Skeletal muscle satellite cell (primary cell): Measurements from ENCODE around the gene TMPRSS9.

ENCODE experiments used
- H3K27me3 ChIP-seq: 2 replicates; pipeline ENCODE4 v1.7.0; 2013; ENCODE audit warnings: low read length; ENCODE audit not compliant: control insufficient read depth, insufficient read depth
- H3K36me3 ChIP-seq: 2 replicates; pipeline ENCODE4 v1.7.0; 2013; ENCODE audit warnings: mild to moderate bottlenecking, control low read depth, low read length; ENCODE audit not compliant: insufficient read depth
- H3K4me1 ChIP-seq: 2 replicates; pipeline ENCODE4 v1.7.0; 2013; ENCODE audit warnings: low read length; ENCODE audit not compliant: control insufficient read depth, insufficient read depth
- H3K4me2 ChIP-seq: 2 replicates; pipeline ENCODE4 v1.7.0; 2013; ENCODE audit warnings: mild to moderate bottlenecking, low read length
- H3K4me3 ChIP-seq: 2 replicates; pipeline ENCODE4 v1.7.0; 2013; ENCODE audit warnings: low read length
- H3K9ac ChIP-seq: 2 replicates; pipeline ENCODE4 v1.7.0; 2013; ENCODE audit warnings: mild to moderate bottlenecking, low read depth, low read length, moderate library complexity
- H3K9me3 ChIP-seq: replicated peaks from 2 replicates; pipeline ENCODE4 v1.7.0; 2013; ENCODE audit warnings: mild to moderate bottlenecking, control low read depth, low read length

The TMPRSS9 gene

DNA sequence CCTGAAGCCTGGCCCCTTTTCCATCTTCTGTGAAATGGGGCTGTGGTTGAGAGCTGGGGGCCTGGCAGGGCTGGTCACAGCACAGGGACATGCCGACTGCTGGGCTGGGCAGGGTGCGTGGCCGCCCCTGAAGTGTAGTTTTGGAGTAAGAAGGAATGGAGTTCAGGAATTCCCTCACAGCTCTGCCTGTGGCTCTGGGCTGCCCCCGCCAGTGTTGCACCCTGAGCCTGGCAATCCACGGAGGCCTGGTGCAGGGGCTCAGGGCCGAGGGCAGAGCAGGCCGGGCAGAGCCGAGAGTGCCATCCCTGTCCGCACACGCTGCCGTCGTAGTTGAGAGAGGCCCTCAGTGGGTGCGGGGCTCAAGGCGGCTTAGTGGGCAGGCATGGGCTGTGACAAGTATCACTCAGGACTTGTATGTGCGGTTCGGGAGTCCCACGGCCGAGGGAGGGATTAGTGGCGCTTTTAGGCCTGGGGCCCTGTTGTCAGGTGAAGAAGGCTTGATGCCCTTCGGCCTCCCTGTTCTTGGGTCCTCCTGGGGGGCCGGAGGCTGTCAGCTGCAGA is 21.9 kb upstream of the TMPRSS9 start:
- Histone ChIP-seq H3K4me2 (no peak overlapping the region), H3K4me3 (no peak overlapping the region), H3K27me3 (no peaks in the 10 kb centered on the region), H3K4me1 (no peaks in the 10 kb centered on the region), H3K9ac (no peak overlapping the region), H3K36me3 (peaks cover 8% of the 10 kb centered on the region), H3K9me3 (no peaks in the 10 kb centered on the region)

DNA sequence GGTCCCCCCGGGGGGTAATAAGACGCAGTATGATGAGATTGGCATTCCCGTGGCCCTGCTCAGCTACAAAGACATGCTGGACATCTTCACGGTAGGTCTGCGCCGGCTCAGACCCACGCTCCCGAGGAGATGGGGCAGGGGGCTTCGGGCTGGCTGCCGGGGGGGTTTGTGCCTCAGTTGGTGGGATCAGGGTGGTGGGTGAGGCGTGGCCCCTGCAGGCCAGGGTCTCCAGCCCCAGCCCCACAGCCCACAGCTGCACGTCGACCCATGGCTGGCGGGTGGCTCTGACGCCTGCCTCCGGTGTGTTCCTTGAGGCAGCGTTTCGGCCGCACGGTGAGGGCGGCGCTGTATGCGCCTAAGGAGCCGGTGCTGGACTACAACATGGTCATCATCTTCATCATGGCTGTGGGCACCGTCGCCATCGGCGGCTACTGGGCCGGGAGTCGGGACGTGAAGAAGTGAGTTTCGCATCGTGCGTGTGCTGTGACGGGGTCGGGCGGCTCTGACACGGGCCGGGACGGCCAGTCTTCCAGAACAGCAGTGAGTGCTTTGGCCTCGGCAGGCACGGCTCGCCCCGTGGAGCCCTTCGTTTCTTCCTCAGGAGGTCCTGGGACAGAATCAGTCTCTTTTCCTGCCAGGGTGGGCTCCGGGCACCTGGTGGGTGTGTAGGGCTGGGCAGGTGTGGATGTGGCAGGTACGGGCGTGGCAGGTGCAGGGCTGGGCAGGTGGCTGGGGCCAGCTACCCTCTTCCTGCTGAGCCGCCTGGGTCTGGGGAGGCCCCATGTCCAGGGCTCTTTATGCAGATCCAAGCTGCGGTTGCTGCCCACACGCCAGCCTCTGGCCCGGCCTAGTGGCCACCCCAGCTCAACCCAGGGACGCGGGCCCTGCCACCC is 21.1 kb upstream of the TMPRSS9 start:
- H3K4me1 ChIP-seq, result no peaks in the 10 kb centered on the region
- H3K36me3 ChIP-seq, result peaks cover 8% of the 10 kb centered on the region
- no peaks in the 10 kb centered on the region for H3K9me3 ChIP-seq
- H3K4me2 ChIP-seq, result no peak overlapping the region
- no peak overlapping the region for H3K4me3 ChIP-seq
- no peak overlapping the region for H3K9ac ChIP-seq
- H3K27me3 ChIP-seq, result no peaks in the 10 kb centered on the region

DNA sequence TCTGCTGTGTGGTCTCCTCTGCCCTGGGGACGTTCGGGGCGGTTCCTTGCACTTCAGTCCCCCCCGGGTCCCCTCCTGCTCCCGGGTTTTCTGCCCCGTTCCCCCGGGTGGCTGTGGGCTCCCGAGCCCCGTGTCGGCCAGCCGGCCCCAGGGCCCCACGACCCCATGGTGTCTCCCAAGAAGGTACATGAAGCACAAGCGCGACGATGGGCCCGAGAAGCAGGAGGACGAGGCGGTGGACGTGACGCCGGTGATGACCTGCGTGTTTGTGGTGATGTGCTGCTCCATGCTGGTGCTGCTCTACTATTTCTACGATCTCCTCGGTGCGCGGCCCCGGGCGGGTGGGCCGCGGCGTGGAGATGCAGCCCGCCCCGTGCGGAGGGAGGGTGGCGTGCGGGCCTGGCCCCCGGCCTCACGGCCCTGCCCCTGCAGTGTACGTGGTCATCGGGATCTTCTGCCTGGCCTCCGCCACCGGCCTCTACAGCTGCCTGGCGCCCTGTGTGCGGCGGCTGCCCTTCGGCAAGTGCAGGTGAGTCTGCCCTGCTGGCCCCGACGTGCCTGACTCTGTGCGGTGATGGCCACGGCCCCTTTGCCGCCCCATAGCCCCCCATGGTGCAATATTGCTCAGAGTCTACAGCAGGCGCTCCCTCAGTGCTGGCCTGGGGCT is 20.3 kb upstream of the TMPRSS9 start:
- H3K4me3 ChIP-seq, result no peak overlapping the region

DNA sequence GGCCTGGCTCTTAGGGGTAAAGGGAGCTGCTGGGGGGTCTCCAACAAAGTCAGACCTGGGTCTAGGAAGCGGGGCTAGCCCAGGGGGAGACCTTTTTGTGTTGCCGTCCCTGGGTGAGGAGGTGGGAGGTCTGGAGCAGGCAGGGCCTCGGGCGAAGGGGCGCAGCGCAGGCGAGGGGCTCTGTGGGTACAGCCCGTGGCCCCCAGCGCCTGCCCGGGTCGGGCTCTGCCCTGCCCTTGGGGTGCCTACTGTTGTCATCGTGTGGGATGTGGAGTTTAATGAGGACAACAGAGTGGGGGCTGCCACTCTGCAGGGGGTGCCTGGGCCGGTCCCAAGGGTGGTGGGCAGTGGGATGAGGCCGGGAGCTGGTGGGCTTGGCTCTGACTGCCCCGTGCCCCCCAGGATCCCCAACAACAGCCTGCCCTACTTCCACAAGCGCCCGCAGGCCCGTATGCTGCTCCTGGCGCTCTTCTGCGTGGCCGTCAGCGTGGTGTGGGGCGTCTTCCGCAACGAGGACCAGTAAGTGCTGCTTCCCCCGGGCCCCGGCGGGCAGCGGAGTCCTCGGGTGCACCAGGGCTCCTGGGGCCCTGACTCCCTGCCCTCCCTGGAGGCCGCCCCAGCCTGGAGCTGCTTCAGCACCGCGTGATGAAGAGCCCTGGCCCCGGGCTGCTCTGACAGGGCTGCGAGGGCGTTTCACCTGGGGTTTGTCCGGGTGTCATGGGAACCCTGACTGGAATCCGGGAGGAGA is 19.4 kb upstream of the TMPRSS9 start:
- H3K4me1 ChIP-seq, result no peaks in the 10 kb centered on the region
- H3K9ac ChIP-seq, result no peak overlapping the region
- no peaks in the 10 kb centered on the region for H3K9me3 ChIP-seq
- H3K36me3 ChIP-seq, result peaks cover 6% of the 10 kb centered on the region
- no peak overlapping the region for H3K4me3 ChIP-seq
- no peaks in the 10 kb centered on the region for H3K27me3 ChIP-seq
- H3K4me2 ChIP-seq, result no peak overlapping the region

More for the DNA sequence above, 20.3 kb upstream of the TMPRSS9 start:
- H3K27me3 ChIP-seq, result no peaks in the 10 kb centered on the region
- H3K4me2 ChIP-seq, result no peak overlapping the region
- no peak overlapping the region for H3K9ac ChIP-seq
- peaks cover 6% of the 10 kb centered on the region for H3K36me3 ChIP-seq
- no peaks in the 10 kb centered on the region for H3K4me1 ChIP-seq
- no peaks in the 10 kb centered on the region for H3K9me3 ChIP-seq

DNA sequence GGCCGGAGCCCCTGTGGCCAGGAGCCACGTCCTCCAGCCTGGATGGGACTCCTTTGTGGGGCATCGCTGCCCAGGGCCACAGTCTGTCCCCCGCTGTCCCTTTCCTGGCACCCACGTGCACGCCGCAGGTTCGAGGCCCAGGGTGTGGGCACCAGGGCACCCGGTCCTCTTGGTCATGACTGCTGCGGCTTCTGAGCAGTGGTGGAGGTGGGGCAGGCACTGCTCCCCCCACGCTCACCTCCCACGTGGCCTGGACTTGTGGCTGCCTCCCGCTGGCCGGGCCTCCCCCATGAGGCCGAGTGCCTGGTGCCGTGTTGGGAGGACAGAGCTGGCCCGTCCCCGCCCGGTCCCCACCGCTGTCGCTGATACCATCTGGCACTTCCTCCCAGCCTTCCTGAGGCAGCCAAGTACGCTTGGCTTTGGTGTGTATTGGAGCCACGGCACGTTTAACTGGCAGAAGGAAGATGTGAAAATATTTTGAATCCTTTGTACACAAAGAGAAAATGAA is 18.8 kb upstream of the TMPRSS9 start:
- H3K4me3 ChIP-seq, result no peak overlapping the region
- no peak overlapping the region for H3K9ac ChIP-seq
- H3K36me3 ChIP-seq, result peaks cover 6% of the 10 kb centered on the region

DNA sequence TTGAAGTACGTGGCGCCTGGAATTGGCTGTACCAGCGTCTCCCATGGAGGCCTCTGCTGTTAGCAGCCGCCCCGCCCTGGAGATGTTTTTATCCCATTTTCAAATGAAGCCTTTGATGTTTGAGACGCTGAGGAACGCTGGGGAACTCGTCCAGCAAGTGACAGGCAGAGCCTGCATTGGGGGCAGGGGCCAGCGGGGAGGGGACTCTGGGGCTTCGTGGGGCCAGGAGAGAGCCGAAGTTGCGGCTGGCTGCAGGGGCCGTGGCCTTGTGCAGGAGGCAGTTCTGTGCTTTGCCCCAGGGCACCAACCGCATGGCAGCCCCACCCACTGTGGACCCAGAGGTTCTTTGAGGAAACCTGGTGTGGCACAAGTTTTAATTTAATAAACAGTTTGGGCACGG is 18.1 kb upstream of the TMPRSS9 start:
- no peaks in the 10 kb centered on the region for H3K9me3 ChIP-seq
- H3K9ac ChIP-seq, result no peak overlapping the region
- peaks cover 6% of the 10 kb centered on the region for H3K36me3 ChIP-seq
- no peak overlapping the region for H3K4me2 ChIP-seq
- no peaks in the 10 kb centered on the region for H3K27me3 ChIP-seq
- H3K4me3 ChIP-seq, result no peak overlapping the region
- H3K4me1 ChIP-seq, result no peaks in the 10 kb centered on the region

More for the DNA sequence above, 18.8 kb upstream of the TMPRSS9 start:
- no peaks in the 10 kb centered on the region for H3K9me3 ChIP-seq
- no peaks in the 10 kb centered on the region for H3K4me1 ChIP-seq
- no peaks in the 10 kb centered on the region for H3K27me3 ChIP-seq
- no peak overlapping the region for H3K4me2 ChIP-seq

DNA sequence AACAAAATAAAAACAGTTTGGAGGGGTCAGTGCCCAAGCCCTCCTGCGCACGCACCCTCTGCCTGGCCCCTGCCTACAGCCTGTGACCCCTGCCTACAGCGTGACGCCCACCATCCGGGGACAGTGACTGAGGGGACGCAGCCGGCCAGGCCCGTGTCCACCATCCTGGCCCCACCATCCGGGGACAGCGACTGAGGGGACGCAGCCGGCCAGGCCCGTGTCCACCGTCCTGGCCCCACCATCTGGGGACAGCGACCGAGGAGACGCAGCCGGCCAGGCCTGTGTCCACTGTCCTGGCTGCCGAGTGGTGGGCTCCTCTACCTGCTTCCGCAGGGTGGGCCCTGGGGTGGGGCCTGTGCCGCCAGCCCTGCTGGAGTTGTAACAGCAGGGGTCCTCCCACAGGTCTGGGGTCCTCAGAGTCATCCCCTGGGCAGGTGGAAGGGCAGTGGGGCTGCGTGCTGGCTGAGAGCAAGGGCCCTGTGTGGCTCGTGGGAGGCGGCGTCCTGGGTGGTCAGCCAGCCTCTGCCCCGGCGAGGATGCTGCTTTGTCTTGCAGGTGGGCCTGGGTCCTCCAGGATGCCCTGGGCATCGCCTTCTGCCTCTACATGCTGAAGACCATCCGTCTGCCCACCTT is 17.3 kb upstream of the TMPRSS9 start:
- Histone ChIP-seq H3K9ac (no peak overlapping the region), H3K4me2 (no peak overlapping the region), H3K36me3 (peaks cover 6% of the 10 kb centered on the region), H3K4me3 (no peak overlapping the region), H3K9me3 (no peaks in the 10 kb centered on the region), H3K27me3 (no peaks in the 10 kb centered on the region), H3K4me1 (no peaks in the 10 kb centered on the region)

DNA sequence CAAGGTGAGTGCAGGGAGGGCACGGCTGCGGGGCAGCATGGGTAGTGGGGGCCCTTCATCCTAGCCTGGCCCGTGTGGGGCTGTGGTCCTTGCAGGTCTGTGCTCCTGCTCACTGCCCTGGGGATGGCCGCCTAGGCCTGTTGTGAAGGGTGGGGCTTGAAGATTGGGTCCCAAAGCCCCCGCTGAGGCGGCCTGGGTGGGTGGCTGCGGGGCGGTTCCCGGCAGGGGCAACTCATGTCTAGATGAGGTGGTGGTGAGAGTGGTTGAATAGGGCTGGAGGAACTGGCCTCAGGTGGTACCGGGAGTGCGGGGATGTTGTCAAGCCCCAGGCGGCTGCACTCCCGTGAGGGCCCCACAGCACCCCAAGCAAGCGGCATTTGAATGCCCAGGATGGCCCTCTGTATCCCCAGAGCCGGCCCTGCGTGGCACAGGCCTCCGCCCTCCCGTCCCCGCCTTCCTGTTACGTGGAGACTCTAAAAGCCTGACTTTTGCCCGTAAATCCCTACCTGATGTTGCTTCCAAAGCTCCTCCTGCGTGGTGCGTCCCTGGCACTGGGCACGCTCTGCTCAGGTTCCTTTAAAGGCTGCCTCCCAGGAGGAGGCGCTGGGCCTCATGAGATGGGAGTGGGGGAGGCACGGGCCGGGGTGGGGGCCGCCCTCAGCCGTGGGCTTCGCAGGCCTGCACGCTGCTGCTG is 16.6 kb upstream of the TMPRSS9 start:
- Histone ChIP-seq H3K9me3 (no peaks in the 10 kb centered on the region), H3K4me2 (no peak overlapping the region), H3K27me3 (no peaks in the 10 kb centered on the region), H3K4me3 (no peak overlapping the region), H3K36me3 (peaks cover 6% of the 10 kb centered on the region), H3K9ac (no peak overlapping the region), H3K4me1 (no peaks in the 10 kb centered on the region)

DNA sequence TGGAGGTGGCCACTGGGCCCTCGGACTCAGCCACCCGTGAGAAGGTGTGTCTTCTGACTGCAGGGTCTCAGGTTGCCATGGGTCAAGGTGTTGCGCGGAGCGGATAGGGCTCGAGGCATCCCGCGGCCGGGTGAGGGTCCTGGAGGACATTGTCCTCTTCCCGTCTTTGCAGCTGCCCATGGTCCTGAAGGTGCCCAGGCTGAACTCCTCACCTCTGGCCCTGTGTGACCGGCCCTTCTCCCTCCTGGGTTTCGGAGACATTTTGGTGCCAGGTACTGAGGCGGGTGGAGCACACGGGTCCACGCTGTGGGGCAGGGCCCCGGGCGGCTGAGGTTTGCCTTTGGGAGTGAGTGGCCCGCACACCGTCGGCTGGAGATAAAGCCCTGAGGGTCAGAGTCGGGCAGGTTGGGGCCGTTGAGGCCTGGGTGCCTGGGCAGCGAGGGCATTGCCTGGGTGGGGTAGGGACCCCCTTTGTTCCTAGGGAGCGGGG is 15.6 kb upstream of the TMPRSS9 start:
- peaks cover 6% of the 10 kb centered on the region for H3K36me3 ChIP-seq
- no peaks in the 10 kb centered on the region for H3K9me3 ChIP-seq
- no peak overlapping the region for H3K9ac ChIP-seq
- H3K4me1 ChIP-seq, result no peaks in the 10 kb centered on the region
- H3K4me3 ChIP-seq, result no peak overlapping the region
- H3K4me2 ChIP-seq, result no peak overlapping the region
- H3K27me3 ChIP-seq, result no peaks in the 10 kb centered on the region

DNA sequence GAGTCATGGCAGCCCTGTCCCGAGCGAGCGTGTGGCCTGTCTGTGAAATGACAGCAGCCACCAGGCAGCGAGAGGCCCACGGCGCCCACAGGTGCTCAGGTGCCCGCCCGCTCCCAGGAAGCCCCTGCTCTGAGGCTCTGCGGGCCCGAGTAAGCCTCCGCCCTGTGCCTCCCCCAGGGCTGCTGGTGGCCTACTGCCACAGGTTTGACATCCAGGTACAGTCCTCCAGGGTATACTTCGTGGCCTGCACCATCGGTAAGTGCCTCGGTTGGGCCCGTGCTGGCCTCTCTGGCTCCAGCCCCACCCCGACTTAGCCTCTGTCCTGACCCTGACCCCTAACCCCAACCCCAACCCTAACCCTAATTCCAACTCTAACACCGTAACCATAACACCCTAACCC is 15.0 kb upstream of the TMPRSS9 start:
- Histone ChIP-seq H3K4me3 (no peak overlapping the region), H3K4me1 (no peaks in the 10 kb centered on the region), H3K4me2 (no peak overlapping the region), H3K9ac (no peak overlapping the region), H3K27me3 (no peaks in the 10 kb centered on the region), H3K9me3 (no peaks in the 10 kb centered on the region), H3K36me3 (peaks cover 5% of the 10 kb centered on the region)
